A549 (cell line): ENCODE measurements around the gene ALG12. TPM values are rescaled to one million over a fixed set of nuclear protein-coding genes. Genes with fewer than 3 reads are reported as not detected.

Experiments
- ATAC-seq, 2 experiments: fragments of 200-7000 bp in 1 of 2; fragments of >200 bp in 1 of 2; cut with Nextera tagmentation in 1 of 2; cut with Tn5 transposase in 1 of 2; 3 replicates each; pipeline versions ENCODE4 v1.8.0 to v1.9.1; 2018 to 2020; ENCODE audit warnings: mild to moderate bottlenecking in 1 of 2, moderate library complexity in 1 of 2
- CTCF ChIA-PET: fragments of 300-600 bp; sonication (Branson Sonifier 250); formaldehyde crosslinking; extraction: SDS; loops from one replicate; lab custom pipeline; 2021; ENCODE audit warnings: antibody characterized with exemption, inconsistent platforms; lab: Yijun Ruan, JAX
- POLR2A ChIA-PET: fragments of 350-600 bp; formaldehyde crosslinking; extraction: SDS; loops from one replicate; lab custom pipeline; 2021; ENCODE audit warnings: antibody characterized with exemption, inconsistent platforms; lab: Yijun Ruan, JAX
- DNase-seq, 2 experiments: peaks; one replicate each; pipeline versions ENCODE4 v3.0.0 to v3.0.0-alpha.2; 2011 to 2016; ENCODE audit warnings: low read depth in 1 of 2, low spot score in 1 of 2
- FAIRE-seq: peaks from 2 replicates; lab custom pipeline; 2011; peaks lifted over from hg19 to GRCh38; lab: Jason Lieb, UNC
- H3K27ac ChIP-seq, 2 experiments: fragments of >200 bp; sonication (Bioruptor Twin); formaldehyde crosslinking; 3 replicates each; pipeline ENCODE4 v1.5.1; 2016 to 2017
- H3K4me1 ChIP-seq: fragments of >200 bp; sonication (Bioruptor Twin); formaldehyde crosslinking; 3 replicates; pipeline ENCODE4 v1.6.1; 2016
- H3K4me2 ChIP-seq: fragments of >200 bp; sonication (Bioruptor Twin); formaldehyde crosslinking; 3 replicates; pipeline ENCODE4 v1.6.1; 2016
- H3K4me3 ChIP-seq: fragments of >200 bp; sonication (Bioruptor Twin); formaldehyde crosslinking; 3 replicates; pipeline ENCODE4 v1.5.1; 2016
- H3K9me3 ChIP-seq: fragments of >200 bp; sonication (Bioruptor Twin); formaldehyde crosslinking; 3 replicates; pipeline ENCODE4 v1.6.1; 2016
- ATOH8 ChIP-seq: fragments of 250-450 bp; sonication (Bioruptor Pico); IDR thresholded peaks from 2 replicates; pipeline ENCODE4 v1.5.0; 2020; ENCODE audit warnings: low read depth, mild to moderate bottlenecking, moderate library complexity
- CBX2 ChIP-seq: fragments of 200-600 bp; sonication (generic); IDR thresholded peaks from 2 replicates; pipeline ENCODE4 v1.6.1; 2016; ENCODE audit warnings: low read depth, mild to moderate bottlenecking, borderline replicate concordance
- CEBPB ChIP-seq, 2 experiments: fragments of >200 bp in 1 of 2; sonication (Bioruptor Twin) in 1 of 2; formaldehyde crosslinking in 1 of 2; IDR thresholded peaks; 2 replicates each; pipeline ENCODE4 v1.6.1; 2012 to 2016
- CHD2 ChIP-seq: fragments of 150-350 bp; IDR thresholded peaks from 2 replicates; pipeline ENCODE4 v1.6.1; 2014; ENCODE audit warnings: low read length; ENCODE audit not compliant: partially characterized antibody
- CHD4 ChIP-seq: fragments of 200-600 bp; sonication (generic); IDR thresholded peaks from 2 replicates; pipeline ENCODE4 v1.6.1; 2016; ENCODE audit warnings: antibody characterized with exemption, mild to moderate bottlenecking, borderline replicate concordance
- EHF ChIP-seq: fragments of 250-450 bp; sonication (Bioruptor Pico); IDR thresholded peaks from 2 replicates; pipeline ENCODE4 v1.5.0; 2020; ENCODE audit warnings: mild to moderate bottlenecking
- ESRRA ChIP-seq: fragments of 150-350 bp; IDR thresholded peaks from 2 replicates; pipeline ENCODE4 v1.6.1; 2014; ENCODE audit warnings: mild to moderate bottlenecking, low read length, borderline replicate concordance
- FOSL2 ChIP-seq, 2 experiments: fragments of 450-650 bp in 1 of 2; fragments of >200 bp in 1 of 2; sonication (Bioruptor Twin) in 1 of 2; formaldehyde crosslinking; IDR thresholded peaks; 2 replicates each; pipeline versions ENCODE4 v1.5.0 to v1.6.1; 2016 to 2020; ENCODE audit warnings: mild to moderate bottlenecking in 1 of 2, moderate library complexity in 1 of 2
- HDAC2 ChIP-seq: fragments of 200-600 bp; sonication (generic); IDR thresholded peaks from 2 replicates; pipeline ENCODE4 v1.6.1; 2016
- HEYL ChIP-seq: fragments of 250-450 bp; sonication (Bioruptor Pico); IDR thresholded peaks from 2 replicates; pipeline ENCODE4 v1.8.0; 2021; ENCODE audit warnings: mild to moderate bottlenecking, moderate library complexity
- HMGXB4 ChIP-seq: fragments of 250-450 bp; sonication (Bioruptor Pico); IDR thresholded peaks from 2 replicates; pipeline ENCODE4 v1.5.0; 2021; ENCODE audit warnings: mild to moderate bottlenecking, moderate library complexity, borderline replicate concordance
- HOXA7 ChIP-seq: fragments of 250-450 bp; sonication (Bioruptor Pico); IDR thresholded peaks from 2 replicates; pipeline ENCODE4 v1.5.0; 2020; ENCODE audit warnings: mild to moderate bottlenecking, moderate library complexity
- HOXB13 ChIP-seq: fragments of 250-450 bp; sonication (Bioruptor Pico); IDR thresholded peaks from 2 replicates; pipeline ENCODE4 v1.5.0; 2020; ENCODE audit warnings: low read depth, mild to moderate bottlenecking, moderate library complexity
- HOXB5 ChIP-seq: fragments of 250-450 bp; sonication (Bioruptor Pico); IDR thresholded peaks from 2 replicates; pipeline ENCODE4 v1.5.0; 2020; ENCODE audit warnings: mild to moderate bottlenecking, moderate library complexity
- KDM1A ChIP-seq: fragments of 200-600 bp; sonication (generic); IDR thresholded peaks from 2 replicates; pipeline ENCODE4 v1.6.1; 2016; ENCODE audit warnings: low read depth, mild to moderate bottlenecking
- KDM5A ChIP-seq: fragments of 200-600 bp; sonication (generic); IDR thresholded peaks from 2 replicates; pipeline ENCODE4 v1.6.1; 2016; ENCODE audit warnings: antibody characterized with exemption, mild to moderate bottlenecking
- MYC ChIP-seq: IDR thresholded peaks from 2 replicates; pipeline ENCODE4 v1.6.1; 2012; ENCODE audit warnings: mild to moderate bottlenecking, inconsistent platforms, low read length, improper control_type of control experiment, borderline replicate concordance
- NFE2L2 ChIP-seq: fragments of 150-350 bp; conservative IDR thresholded peaks from 2 replicates; pipeline ENCODE4 v1.6.1; 2014; ENCODE audit warnings: low read length
- POLR2AphosphoS2 ChIP-seq: conservative IDR thresholded peaks from 2 replicates; pipeline ENCODE4 v1.6.1; 2012; ENCODE audit warnings: low read length, improper control_type of control experiment, inconsistent platforms
- RCOR1 ChIP-seq: fragments of 150-350 bp; IDR thresholded peaks from 2 replicates; pipeline ENCODE4 v1.6.1; 2014; ENCODE audit warnings: antibody characterized with exemption, low read length, low read depth
- REST ChIP-seq: fragments of 200-600 bp; sonication (generic); IDR thresholded peaks from 2 replicates; pipeline ENCODE4 v1.6.1; 2016; ENCODE audit warnings: antibody characterized with exemption, mild to moderate bottlenecking, moderate library complexity
- RNF2 ChIP-seq: fragments of 200-600 bp; sonication (generic); IDR thresholded peaks from 2 replicates; pipeline ENCODE4 v1.6.1; 2016; ENCODE audit warnings: low read depth, mild to moderate bottlenecking, antibody characterized with exemption, moderate library complexity, borderline replicate concordance
- SMC3 ChIP-seq: fragments of >200 bp; sonication (Bioruptor Twin); formaldehyde crosslinking; IDR thresholded peaks from 3 replicates; pipeline ENCODE4 v1.6.1; 2018; ENCODE audit warnings: inconsistent platforms
- ZFP36 ChIP-seq: fragments of 450-650 bp; IDR thresholded peaks from 2 replicates; pipeline ENCODE4 v1.6.1; 2014; ENCODE audit warnings: borderline replicate concordance; ENCODE audit not compliant: partially characterized antibody
- ZNF302 ChIP-seq: fragments of 250-450 bp; sonication (Bioruptor Pico); IDR thresholded peaks from 2 replicates; pipeline ENCODE4 v1.9.0; 2021; ENCODE audit warnings: inconsistent platforms, mild to moderate bottlenecking, moderate library complexity
- WGBS: methylation state at CpG from one replicate; pipeline ENCODE4 v1.1.6; 2017; ENCODE audit errors: missing lambda C conversion rate; 5-methylcytosine and 5-hydroxymethylcytosine counted together
- polyA plus RNA-seq, 4 experiments: library from polyadenylated mRNA; depleted of rRNA in 3 of 4; stranded (reverse); fragments of >200 nt; fragmentation: RNase III in 1 of 4; extraction: RNeasy Plus Mini Kit Qiagen cat#74134 plus additional on column Dnase treatment in 1 of 4; gene quantifications; 2 replicates in 3 of 4; 3 replicates in 1 of 4; pipeline ENCODE4 v1.2.3, GENCODE V29; 2011 to 2017
- TF ChIP-seq, protein P1 (sequence below): fragments of >200 bp; sonication (Bioruptor Twin); formaldehyde crosslinking; IDR thresholded peaks from 2 replicates; pipeline ENCODE4 v1.6.1; 2016
- TF ChIP-seq, protein P2 (sequence below): fragments of 150-350 bp; IDR thresholded peaks from 2 replicates; pipeline ENCODE4 v1.6.1; 2014; ENCODE audit warnings: low read depth, mild to moderate bottlenecking, low read length
- TF ChIP-seq, protein P3 (sequence below): IDR thresholded peaks from 2 replicates; pipeline ENCODE4 v1.6.1; 2012; ENCODE audit warnings: low read depth, borderline replicate concordance

ALG12 gene
- polyA plus RNA-seq, 2 of the 4 experiments (the other 2 are of a cell fraction), result 4.4 to 7.7 TPM

- H3K4me3 ChIP-seq, result no peak overlapping the region
- H3K27ac ChIP-seq, result no peak overlapping the region
- H3K4me2 ChIP-seq, result no peak overlapping the region
- no peak for FAIRE-seq
- CTCF ChIA-PET, result no interaction called here
- TF ChIP-seq KDM1A, result no peak
- TF ChIP-seq CHD2, result no peak
- TF ChIP-seq KDM5A, result no peak
- TF ChIP-seq HOXB13 (CRISPR knock-in tag), result no peak
- no peak for TF ChIP-seq REST
- no peak for TF ChIP-seq ZNF302 (CRISPR knock-in tag)
- no peak for TF ChIP-seq HEYL (CRISPR knock-in tag)
- TF ChIP-seq CEBPB (IDR thresholded peaks at IDR 0.05), result no peak
- no peak for TF ChIP-seq MYC
- no peak for TF ChIP-seq POLR2AphosphoS2
- TF ChIP-seq ZFP36, result no peak
- no peak for TF ChIP-seq CHD4
- TF ChIP-seq SMC3, result no peak
- no peak for TF ChIP-seq RNF2
- TF ChIP-seq, protein P1, sequence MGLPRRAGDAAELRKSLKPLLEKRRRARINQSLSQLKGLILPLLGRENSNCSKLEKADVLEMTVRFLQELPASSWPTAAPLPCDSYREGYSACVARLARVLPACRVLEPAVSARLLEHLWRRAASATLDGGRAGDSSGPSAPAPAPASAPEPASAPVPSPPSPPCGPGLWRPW, result no peak
- no peak for TF ChIP-seq ATOH8 (CRISPR knock-in tag)
- TF ChIP-seq, all 56 proteins: peak for 0
- ATAC-seq (no peak), DNase-seq (no peak)
- H3K9me3 ChIP-seq, result no peaks in the 10 kb centered on the region
- POLR2A ChIA-PET, result no interaction called here
- no peaks in the 10 kb centered on the region for H3K4me1 ChIP-seq
- WGBS, result 95% methylated on average over 6 of the region's 14 CpGs
These were observed 11.4 kb downstream of the ALG12 start for GRCh38 chr22:49906799-49907290.

GRCh38 chr22:49906071-49906798 is 12.0 kb downstream of the ALG12 start:
- DNase-seq, result no peak
- H3K4me2 ChIP-seq, result no peak overlapping the region
- H3K27ac ChIP-seq, result no peak overlapping the region
- H3K4me1 ChIP-seq, result no peaks in the 10 kb centered on the region
- ChIA-PET CTCF (interaction anchor here (0.9 kb wide), 1 partner anchor 71 kb away, joined by 4 read pairs; no protein-coding TSS in a partner anchor), POLR2A (no interaction called here)
- H3K9me3 ChIP-seq, result no peaks in the 10 kb centered on the region
- no peak for FAIRE-seq
- ATAC-seq, result no peak
- TF ChIP-seq HOXA7 (CRISPR knock-in tag), result no peak
- no peak for TF ChIP-seq HOXB5
- TF ChIP-seq, protein P2, sequence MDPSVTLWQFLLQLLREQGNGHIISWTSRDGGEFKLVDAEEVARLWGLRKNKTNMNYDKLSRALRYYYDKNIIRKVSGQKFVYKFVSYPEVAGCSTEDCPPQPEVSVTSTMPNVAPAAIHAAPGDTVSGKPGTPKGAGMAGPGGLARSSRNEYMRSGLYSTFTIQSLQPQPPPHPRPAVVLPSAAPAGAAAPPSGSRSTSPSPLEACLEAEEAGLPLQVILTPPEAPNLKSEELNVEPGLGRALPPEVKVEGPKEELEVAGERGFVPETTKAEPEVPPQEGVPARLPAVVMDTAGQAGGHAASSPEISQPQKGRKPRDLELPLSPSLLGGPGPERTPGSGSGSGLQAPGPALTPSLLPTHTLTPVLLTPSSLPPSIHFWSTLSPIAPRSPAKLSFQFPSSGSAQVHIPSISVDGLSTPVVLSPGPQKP, result no peak
- TF ChIP-seq RCOR1, result no peak
- TF ChIP-seq, protein P1, result no peak
- TF ChIP-seq, protein P3, sequence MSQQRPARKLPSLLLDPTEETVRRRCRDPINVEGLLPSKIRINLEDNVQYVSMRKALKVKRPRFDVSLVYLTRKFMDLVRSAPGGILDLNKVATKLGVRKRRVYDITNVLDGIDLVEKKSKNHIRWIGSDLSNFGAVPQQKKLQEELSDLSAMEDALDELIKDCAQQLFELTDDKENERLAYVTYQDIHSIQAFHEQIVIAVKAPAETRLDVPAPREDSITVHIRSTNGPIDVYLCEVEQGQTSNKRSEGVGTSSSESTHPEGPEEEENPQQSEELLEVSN, result no peak
- no peak for TF ChIP-seq NFE2L2
- TF ChIP-seq CHD2, result no peak
- no peak for TF ChIP-seq CEBPB (IDR thresholded peaks at IDR 0.05)
- TF ChIP-seq ESRRA, result no peak
- TF ChIP-seq FOSL2 (IDR thresholded peaks at IDR 0.05), result no peak
- no peak for TF ChIP-seq FOSL2 (CRISPR knock-in tag; IDR thresholded peaks at IDR 0.05)
- no peak for TF ChIP-seq EHF (CRISPR knock-in tag)
- TF ChIP-seq CBX2, result no peak
- TF ChIP-seq HMGXB4 (CRISPR knock-in tag), result no peak
- TF ChIP-seq HDAC2, result no peak
- no peak overlapping the region for H3K4me3 ChIP-seq
- 86% methylated on average over 22 of the region's 28 CpGs for WGBS
